GM21737 (cell line): ENCODE measurements around the gene TLR10.
"Not testable (repeated sequence)": the region's sequence is repeated elsewhere in the genome, so short reads cannot be mapped to it uniquely, and the experiment has no call there.

ENCODE experiments used
- ATAC-seq: cut with Tn5 transposase; IDR thresholded peaks from one replicate; pipeline ENCODE4 v1.9.1; 2021; ENCODE audit warnings: mild to moderate bottlenecking, moderate library complexity; ENCODE audit not compliant: unreplicated experiment

TLR10 gene

DNA sequence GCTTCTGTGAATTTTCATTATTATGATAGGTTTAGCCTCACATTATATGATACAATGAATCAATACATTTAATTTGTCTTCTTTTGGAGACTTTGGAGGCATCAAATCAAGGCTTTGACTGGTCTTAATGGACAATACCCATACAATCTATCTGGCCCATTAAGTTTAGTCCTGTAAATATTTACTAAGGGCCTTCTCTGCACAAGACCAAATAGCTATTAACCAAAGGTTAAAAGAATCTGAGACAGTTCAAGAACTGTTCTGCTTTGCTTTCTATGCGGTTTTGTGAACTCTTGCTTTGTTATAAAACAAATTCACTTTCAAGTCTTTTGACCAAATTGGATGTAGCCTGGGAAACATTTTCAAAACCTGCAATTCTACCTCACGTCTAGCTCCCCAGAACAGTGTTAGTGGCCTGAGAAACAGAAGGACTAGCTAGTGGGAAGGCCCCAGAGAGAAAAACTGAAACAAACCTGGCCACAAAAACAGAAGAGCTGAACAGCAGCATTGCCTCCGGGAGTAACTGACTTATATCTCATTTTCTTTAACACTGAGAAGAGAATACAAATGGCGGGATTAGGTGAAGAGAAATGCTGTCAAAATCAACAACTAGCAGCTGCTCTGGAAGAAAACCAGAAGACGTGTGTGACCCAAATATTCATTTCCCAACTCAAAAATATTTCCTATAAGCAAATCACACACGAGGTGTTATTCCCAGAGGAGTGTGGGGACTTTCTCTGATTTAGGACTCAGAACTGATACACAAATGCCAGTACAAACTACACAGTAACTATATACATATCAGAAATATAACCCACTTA lies 21.3 kb upstream of the TLR10 start:
- ATAC-seq = peak; percentile 45

DNA sequence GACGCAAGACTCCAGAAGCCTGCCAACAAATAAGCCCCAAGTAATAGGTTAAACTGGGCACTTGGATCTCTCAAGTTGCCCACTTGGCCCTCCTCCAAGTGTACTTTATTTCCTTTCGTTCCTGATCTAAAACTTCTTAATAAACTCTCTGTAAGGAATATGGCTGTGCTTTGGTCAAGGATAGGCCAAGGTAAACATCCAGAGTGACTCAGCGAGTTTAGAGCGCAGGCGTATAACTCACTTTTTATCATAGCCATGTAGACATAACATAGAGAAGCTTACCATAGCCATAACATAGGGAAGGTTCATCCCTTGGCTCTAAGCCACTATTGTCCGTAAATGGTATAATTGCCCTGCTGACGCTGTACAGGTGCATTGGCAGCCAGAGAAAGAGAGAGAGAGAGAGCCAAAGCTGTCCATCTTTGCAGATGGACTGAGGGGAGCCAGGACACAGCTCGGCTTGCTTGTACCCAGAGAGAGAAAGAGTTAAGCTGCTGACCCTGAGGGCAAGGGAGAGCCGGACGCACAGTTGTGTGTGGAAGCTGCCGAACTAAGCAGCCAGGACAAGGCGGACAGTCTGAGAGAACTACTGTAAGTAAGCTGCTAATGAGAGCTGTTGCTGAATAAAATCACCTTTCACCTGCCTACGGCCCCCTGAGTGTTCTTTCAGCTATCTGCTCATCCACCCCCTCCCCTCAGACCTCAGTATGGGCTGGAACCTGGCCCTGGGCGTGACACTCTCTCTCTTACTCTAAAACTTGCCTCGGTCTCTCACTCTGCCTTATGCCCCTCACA lies 20.0 kb upstream of the TLR10 start:
- ATAC-seq = no peak

DNA sequence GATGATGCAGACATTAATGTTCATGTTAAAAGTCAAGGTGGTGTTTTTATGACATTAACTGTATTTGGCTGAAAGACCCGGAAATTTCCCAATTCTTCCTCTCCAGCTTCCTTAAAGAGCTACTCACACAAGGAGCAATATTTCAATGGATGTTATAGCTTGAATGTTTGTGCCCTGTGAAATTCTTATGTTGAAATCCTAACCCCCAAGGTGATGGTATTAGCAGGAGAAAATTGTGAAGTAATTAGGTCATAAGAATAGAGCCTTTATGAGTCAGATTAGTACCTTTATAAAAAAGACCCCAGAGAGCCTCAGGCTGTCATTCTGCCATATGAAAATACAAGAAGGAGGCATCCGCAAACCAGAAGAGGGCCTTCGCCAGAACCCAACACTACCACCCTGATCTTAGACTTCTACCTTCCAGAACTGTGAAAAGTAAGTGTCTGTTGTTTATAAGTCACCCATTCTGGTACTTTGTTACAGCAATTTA lies 18.2 kb upstream of the TLR10 start:
- no peak for ATAC-seq

DNA sequence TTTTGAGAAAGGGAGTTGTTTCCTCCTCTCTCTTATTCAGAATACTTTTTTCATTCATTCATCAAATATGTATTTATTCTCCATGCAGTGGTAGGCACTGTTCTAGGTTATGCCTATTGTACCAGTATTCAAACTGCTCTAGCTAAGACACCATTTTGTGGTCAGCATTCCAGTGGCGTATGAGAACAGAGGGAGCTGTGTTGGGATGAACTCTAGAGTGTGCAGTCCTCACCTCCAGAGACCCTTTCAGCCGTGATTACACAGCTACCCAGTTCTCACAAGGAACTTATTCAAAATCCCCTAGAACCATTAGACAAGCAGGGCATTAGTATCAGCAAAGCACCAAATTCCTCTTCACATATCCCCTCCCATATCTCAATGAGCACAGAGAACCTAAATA lies 17.6 kb upstream of the TLR10 start:
- no peak for ATAC-seq

DNA sequence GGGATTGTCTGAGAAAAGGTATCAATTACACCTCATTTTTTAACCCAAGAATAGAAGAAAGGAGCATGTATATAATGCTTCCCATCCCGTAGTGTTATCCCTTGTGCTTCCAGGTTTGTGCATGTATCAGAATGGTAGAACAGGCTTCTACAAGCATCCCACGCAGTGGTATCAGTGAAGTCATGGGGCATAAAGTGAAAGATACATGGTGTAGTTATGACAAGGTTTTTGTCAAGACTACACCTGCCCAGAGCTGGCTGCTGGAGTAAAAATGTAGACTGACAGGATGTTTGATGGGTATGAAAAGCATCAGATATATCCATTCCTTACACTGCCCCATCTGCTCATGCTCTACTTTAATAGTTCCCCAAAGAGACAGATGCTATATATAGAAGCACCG lies 12.3 kb upstream of the TLR10 start:
- no peak for ATAC-seq

DNA sequence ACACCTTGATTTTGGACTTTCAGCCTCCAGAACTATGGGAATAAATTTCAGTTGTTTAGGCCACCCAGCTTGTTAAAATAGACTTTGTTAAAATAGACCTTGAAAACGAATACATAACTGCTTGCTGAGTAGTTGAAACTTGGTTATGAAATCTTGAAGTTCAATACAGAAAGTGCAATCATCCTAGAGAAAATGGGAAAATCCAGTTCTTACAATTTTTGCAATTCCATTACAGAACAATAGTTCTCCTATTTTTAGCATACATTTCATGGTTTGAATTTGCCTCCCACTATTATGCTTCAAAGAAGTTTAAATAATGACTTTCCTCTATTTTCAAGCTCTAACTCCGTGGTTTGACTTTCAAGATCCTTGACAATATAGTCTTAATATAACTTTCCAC lies 11.3 kb upstream of the TLR10 start:
- ATAC-seq = no peak

DNA sequence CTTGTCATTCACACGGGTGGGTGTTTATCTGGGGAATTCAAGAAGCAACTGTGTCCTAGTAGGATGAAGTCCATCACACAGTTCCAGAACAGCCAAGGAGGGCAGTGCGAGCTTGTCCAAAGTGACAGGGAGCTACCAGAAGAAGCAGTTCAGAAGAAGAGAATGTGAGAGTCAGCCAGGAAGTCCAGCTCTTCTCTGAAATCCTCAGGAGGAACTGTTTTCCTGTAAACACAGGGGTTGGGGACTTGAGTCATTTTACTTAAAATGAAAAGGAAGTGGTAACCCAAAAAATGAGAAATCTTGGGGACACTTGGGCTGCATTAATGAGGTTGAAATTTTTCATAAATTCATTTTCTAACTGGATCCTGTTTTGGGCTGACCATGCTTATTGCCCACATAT lies 8.2 kb upstream of the TLR10 start:
- ATAC-seq = no peak

DNA sequence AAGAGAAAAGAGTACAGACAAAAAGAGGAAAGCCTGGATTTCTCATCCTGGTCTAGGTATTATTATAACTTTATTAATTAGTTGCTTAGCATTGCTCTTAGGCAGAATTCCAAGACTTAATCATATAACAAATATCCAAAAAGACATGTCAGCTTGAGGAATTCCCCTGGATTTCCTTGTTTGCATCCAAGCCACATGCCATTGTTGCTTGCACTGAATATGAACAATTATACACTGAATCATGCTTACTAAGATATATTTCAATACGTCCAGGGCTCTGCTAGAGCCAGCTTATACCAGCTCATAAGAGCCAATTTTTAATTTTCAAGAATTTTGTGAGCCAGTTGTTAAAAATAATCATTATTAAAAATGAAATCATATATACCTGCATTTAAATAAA lies 5.5 kb upstream of the TLR10 start:
- no peak for ATAC-seq

DNA sequence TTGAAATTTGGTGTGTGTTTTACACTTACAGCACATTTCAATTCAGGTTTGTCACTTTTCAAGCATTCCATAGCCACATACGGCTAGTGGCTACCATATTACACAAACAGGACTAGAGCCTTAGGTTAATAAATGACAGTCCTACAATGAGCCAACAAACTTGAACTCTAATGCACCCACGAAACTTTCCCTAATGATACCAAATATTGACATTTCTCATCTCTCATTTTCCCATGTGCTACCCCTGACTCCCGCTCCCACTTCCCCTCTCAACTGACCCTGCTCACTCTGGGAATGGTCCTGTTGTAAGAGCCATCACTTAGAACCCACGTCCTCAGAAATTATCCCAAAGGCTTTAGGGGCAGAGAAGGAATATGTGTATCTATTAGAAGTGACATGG lies 4.9 kb upstream of the TLR10 start:
- ATAC-seq = no peak

DNA sequence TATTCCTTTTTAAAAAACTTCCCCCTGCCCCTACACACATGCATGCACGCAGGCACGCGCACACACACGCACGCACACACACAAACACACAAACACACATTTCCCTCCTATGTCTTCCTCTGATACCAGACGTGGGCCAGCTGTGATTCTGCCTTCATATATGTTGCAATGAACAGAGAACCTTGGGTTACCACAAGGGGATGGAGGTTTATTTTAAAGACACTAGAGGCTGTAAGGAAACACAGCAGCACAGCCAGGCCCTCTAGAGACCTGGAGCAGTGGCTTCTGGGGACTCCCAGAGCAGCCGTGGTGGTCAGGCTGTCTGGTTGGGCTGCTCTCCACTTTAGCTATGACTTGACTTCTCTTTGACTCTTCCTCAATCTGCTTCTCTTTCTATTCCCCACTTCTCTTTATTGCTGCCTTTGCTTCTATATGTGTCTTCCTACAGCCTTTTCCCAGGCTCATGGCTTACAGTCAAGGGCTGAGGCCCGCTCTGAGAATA lies 3.2 kb upstream of the TLR10 start:
- ATAC-seq = no peak

DNA sequence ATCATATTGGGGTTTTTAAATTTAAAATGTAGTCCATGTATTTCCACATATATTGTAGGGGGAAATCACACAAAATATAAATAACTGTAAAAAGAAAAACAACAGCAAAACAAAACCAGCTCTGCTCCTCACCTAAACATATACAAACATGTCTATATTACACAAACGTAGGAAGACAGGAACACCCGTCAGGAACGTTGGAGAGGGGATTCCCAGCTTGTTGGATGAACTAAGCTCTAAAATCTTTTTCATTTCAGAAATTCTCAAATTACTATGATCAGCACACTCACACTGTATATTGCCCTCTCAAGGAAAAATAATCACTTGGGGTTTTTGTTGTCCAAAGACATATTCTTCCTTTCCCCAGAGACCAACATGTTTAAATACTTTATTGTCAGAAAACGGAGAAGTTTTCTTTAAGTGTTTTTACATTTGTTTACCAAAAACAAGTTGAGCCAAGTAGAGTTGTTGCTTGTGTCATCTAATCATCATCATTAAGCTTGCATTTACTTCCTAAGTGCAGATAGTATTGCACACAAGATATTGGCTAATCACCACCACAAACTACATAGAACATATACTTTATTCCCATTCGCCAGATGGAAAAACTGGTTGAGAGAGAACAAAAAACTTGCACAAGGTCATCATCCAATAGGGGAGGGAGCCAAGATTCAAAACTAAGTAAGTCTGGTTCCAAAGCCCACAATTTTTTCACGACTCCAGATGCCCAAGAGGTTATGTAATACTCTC lies 2.4 kb upstream of the TLR10 start:
- no peak for ATAC-seq

DNA sequence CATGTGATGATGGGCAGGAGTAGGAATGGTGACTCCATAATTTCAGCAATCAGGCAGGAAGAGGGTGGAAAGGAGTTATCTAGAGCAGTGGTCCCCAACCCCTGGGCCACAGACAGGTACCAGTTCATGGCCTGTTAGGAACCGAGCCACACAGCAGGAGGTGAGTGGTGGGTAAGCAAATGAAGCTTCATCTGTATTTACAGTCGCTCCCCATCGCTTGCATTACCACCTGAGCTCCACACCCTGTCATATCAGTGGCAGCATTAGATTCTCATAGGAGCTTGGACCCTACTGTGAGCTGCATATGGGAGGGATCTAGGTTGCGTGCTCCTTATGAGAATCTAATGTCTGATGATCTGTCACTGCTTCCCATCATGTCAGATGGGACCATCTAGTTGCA lies 1.4 kb upstream of the TLR10 start:
- ATAC-seq = no peak

DNA sequence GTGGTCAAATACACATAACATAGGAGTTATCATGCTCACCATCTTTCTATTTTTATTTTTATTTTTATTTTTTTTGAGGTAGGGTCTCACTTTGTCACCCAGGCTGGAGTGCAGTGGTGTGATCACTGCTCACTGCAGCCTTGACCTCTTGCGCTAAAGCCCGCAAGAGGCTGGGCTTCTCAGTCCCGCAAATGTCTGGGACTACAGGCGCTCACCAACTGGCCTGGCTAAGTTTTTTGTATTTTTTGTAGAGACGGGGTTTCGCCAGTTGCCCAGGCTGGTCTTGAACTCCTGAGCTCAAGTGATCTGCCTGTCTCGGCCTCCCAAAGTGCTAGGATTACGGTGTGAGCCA lies 295 bp upstream of the TLR10 start:
- no peak for ATAC-seq

DNA sequence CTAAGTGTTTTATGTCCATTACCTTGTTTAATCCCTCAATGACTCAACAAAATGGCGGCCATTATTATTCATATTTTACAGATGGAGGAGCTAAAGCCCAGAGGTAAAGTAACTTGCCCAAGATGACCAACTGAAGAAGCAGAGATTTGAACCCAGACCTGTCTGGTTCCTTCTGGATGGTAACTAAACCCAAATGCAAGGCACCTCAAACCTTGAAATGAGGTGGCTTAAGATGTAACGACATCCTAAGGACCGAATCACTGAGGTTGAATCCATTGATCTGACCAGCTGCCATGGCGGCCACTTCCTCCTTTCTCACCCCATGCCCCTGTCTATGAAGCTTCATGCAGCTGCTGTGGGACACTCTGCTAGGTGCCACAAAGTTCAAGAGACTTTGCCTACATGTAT lies 932 bp downstream of the TLR10 start:
- ATAC-seq = no peak

DNA sequence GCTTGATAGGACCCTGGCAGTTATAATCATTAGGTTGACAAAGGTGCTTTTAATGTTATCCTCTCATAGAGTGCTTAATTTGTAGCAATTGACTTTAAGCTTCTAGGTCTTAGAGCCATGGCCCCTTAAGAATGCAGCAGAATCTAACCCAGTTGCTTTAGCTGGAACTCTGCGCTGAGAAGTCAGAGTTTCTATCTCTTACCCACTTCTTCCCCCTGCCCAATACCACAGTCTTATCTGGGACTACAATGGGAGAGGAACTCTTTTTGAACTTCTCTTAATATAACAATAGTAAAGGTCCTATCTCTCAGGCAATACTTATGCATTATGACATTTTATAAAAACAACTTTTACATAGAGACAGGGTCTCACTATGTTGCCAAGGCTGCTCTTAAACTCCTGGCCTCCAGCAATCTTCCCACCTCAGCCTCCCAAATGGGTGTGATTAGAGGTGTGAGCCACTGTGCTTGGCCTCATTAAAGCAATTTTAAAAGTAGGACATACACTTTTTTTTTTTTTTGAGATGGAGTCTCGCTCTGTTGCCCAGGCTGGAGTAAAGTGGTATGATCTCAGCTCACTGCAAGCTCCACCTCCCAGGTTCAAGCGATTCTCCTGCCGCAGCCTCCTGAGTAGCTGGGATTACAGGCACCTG lies 1.8 kb downstream of the TLR10 start:
- no peak for ATAC-seq

DNA sequence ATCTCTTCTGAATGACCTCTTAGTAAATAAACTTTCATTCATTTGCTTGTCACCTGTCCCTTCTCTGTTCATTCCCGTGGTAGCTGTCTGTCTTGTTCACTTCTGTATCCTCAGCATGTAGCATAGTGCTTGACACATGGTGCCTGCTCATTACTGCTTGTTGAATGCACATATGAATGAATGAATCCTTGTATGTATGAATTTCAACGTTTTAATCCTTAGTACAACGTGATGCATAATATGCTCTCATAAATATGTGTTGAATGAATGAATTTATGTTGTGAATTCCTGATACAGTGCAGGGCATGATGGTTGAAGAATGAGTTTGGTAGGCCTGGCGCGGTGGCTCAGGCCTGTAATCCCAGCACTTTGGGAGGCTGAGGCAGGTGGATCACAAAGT lies 3.0 kb downstream of the TLR10 start:
- no peak for ATAC-seq

DNA sequence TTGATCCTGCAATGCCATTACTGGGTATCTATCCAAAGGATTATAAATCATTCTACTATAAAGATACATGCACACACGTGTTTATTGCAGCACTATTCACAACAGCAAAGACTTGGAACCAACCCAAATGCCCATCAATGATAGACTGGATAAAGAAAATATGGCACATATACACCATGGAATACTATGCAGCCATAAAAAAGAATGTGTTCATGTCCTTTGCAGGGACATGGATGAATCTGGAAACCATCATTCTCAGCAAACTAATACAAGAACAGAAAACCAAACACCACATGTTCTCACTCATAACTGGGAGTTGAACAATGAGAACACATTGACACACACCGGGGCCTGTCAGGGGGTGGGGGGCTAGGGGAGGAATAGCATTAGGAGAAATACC lies 4.9 kb downstream of the TLR10 start:
- ATAC-seq = not testable (repeated sequence)

DNA sequence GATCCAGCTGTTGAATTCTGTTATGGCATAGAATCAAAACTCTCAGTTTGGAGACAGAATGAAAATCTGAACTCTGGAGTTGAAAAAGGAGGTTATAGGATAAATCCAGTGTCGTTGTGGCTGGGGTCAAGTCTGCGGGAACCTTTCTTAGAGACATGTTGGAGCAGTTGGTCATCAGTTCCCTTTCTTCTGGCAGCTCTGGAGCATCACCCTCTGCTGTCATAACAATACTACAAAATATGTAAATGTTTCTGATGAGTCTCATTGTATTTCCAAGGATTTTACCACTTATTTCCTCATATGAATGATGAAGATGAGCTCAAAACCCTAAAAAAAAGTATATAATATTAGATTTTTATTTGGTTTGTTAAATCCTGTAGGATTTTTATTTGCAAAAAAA lies 7.5 kb downstream of the TLR10 start:
- no peak for ATAC-seq

DNA sequence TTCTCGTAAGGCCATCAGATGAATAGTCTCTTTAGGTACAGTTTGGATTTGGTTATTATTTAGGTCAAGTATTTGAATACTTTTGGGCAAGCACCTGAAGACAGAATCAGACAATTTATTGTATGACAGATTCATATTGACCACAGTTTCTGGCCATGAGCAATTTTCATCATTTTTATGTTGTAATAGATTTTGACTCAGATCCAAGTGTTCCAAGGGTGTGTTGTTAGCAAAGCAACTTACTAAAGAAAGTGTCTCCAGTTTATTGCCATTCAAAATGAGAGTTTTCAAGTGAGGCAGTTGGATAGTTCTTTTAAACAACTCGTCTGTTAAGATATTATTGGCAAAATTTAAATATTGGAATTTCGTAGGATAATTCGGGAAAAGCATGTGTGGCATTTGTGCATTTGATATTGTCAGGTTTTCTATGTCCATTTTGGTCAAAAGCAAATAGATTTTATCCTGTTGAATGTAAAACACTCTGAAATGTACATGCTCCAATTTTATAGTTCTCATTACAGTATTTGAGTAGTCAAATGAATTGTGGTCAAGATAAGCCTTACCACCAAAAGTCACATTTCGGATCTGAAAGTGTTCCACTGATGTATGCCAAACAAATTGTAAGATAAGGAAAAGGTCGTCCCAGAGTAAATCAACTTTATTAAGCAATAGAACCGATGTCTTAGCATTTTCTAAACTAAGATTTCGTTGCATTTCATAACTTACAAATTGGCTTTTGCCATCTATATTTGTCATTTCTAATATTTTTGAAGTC lies 8.4 kb downstream of the TLR10 start:
- no peak for ATAC-seq

DNA sequence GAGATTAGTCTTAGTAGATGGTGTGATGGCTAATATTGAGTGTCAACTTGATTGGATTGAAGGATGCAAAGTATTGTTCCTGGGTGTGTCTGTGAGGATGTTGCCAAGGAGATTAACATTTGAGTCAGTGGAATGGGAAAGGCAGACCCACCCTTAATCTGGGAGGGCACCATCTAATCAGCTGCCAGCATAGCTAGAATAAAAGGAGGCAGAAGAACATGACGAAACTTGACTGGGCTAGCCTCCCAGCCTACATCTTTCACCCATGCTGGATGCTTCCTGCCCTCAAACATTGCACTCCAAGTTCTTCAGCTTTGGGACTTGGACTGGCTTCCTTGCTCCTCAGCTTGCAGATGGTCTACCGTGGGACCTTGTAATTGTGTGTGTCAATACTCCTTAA lies 12.5 kb downstream of the TLR10 start:
- ATAC-seq = not testable (repeated sequence)
